HG03097 (cell line): ENCODE data around the gene UBE2E3.
A peak's percentile ranks its signal among the peaks of the same experiment; 100 is the strongest.
"Not testable (repeated sequence)": the region's sequence is repeated elsewhere in the genome, so short reads cannot be mapped to it uniquely, and the experiment has no call there.

Source experiments
- ATAC-seq: cut with Tn5 transposase; IDR thresholded peaks from one replicate; pipeline ENCODE4 v1.9.1; 2021; ENCODE audit not compliant: unreplicated experiment, low FRiP score

The UBE2E3 gene

GRCh38 chr2:181070119-181070835, 89.9 kb downstream of the UBE2E3 start:
- ATAC-seq = no peak

GRCh38 chr2:181070836-181071200, 90.4 kb downstream of the UBE2E3 start:
- no peak for ATAC-seq

GRCh38 chr2:181072486-181073235, 92.3 kb downstream of the UBE2E3 start:
- no peak for ATAC-seq

GRCh38 chr2:181073896-181074295, 93.5 kb downstream of the UBE2E3 start:
- no peak for ATAC-seq

GRCh38 chr2:181074457-181074856, 94.1 kb downstream of the UBE2E3 start:
- ATAC-seq = no peak

GRCh38 chr2:181076658-181077057, 96.3 kb downstream of the UBE2E3 start:
- no peak for ATAC-seq

GRCh38 chr2:181077128-181077709, 96.8 kb downstream of the UBE2E3 start:
- ATAC-seq = no peak

- ATAC-seq = no peak
Measured at GRCh38 chr2:181083140-181083539, 102.7 kb downstream of the UBE2E3 start.

- ATAC-seq = no peak
Measured at GRCh38 chr2:181085734-181086133, 105.3 kb downstream of the UBE2E3 start.

GRCh38 chr2:181091920-181092319, 111.5 kb downstream of the UBE2E3 start:
- ATAC-seq = not testable (repeated sequence)

- no peak for ATAC-seq
Measured at GRCh38 chr2:181095486-181095885, 115.1 kb downstream of the UBE2E3 start.

GRCh38 chr2:181103659-181104058, 123.3 kb downstream of the UBE2E3 start:
- ATAC-seq = no peak

- no peak for ATAC-seq
Measured at GRCh38 chr2:181104512-181105115, 124.2 kb downstream of the UBE2E3 start.

GRCh38 chr2:181105562-181105961, 125.2 kb downstream of the UBE2E3 start:
- ATAC-seq = no peak

GRCh38 chr2:181106229-181106628, 125.8 kb downstream of the UBE2E3 start:
- no peak for ATAC-seq

- ATAC-seq = peak; percentile 99
Measured at GRCh38 chr2:181106789-181107627, 126.6 kb downstream of the UBE2E3 start.

GRCh38 chr2:181107628-181107945, 127.2 kb downstream of the UBE2E3 start:
- ATAC-seq = no peak

GRCh38 chr2:181111059-181111458, 130.7 kb downstream of the UBE2E3 start:
- no peak for ATAC-seq

GRCh38 chr2:181112916-181113315, 132.5 kb downstream of the UBE2E3 start:
- no peak for ATAC-seq
